OCI-LY7 (cell line): ENCODE data around the gene TNNT1. TPM values are rescaled to one million over a fixed set of nuclear protein-coding genes. Genes with fewer than 3 reads are reported as not detected.
A peak's percentile ranks its signal among the peaks of the same experiment; 100 is the strongest.

ENCODE experiments used
- BruUV-seq: library from RNA; stranded (reverse); fragments of 400-500 nt; replicated peaks from 2 replicates; lab custom pipeline; 2021; lab: Mats Ljungman, UMichigan
- CTCF ChIA-PET: fragments of 300-600 bp; sonication (Branson Sonifier 250); formaldehyde crosslinking; loops from one replicate; lab custom pipeline; 2022; ENCODE audit warnings: antibody characterized with exemption; ENCODE audit not compliant: unreplicated experiment; lab: Charles Lee
- POLR2A ChIA-PET: fragments of 300-600 bp; sonication (Branson Sonifier 250); formaldehyde crosslinking; loops from one replicate; lab custom pipeline; 2022; ENCODE audit warnings: antibody characterized with exemption; lab: Charles Lee
- DNase-seq: peaks from one replicate; pipeline ENCODE4 v3.0.0-alpha.2; 2015; ENCODE audit warnings: low spot score
- H2AFZ ChIP-seq: fragments of 200-600 bp; sonication (generic), shearing (Covaris generic); 2 replicates; pipeline ENCODE4 v1.6.1; 2014; ENCODE audit warnings: mild to moderate bottlenecking, antibody characterized with exemption, low read length, moderate library complexity
- H3K27ac ChIP-seq: fragments of 200-600 bp; sonication (generic); 2 replicates; pipeline ENCODE4 v1.5.1; 2014; ENCODE audit warnings: mixed run types, low read depth, mild to moderate bottlenecking, moderate library complexity, low read length, inconsistent platforms; ENCODE audit not compliant: poor library complexity, severe bottlenecking
- H3K36me3 ChIP-seq: fragments of 200-600 bp; sonication (generic); 2 replicates; pipeline ENCODE4 v1.6.1; 2014; ENCODE audit warnings: mild to moderate bottlenecking, antibody characterized with exemption, low read length, moderate library complexity, mixed read lengths; ENCODE audit not compliant: insufficient read depth
- H3K4me1 ChIP-seq: fragments of 200-600 bp; sonication (generic); 2 replicates; pipeline ENCODE4 v1.5.1; 2014; ENCODE audit warnings: mild to moderate bottlenecking, low read length; ENCODE audit not compliant: insufficient read depth, poor library complexity, severe bottlenecking
- H3K4me2 ChIP-seq: fragments of 200-600 bp; sonication (generic); 2 replicates; pipeline ENCODE4 v1.6.1; 2014; ENCODE audit warnings: mild to moderate bottlenecking, low read length
- H3K4me3 ChIP-seq: fragments of 200-600 bp; sonication (generic); 2 replicates; pipeline ENCODE4 v1.5.1; 2014; ENCODE audit warnings: mild to moderate bottlenecking, low read depth, low read length; ENCODE audit not compliant: poor library complexity, severe bottlenecking
- H3K79me2 ChIP-seq: fragments of 200-600 bp; sonication (generic); 2 replicates; pipeline ENCODE4 v1.6.1; 2016; ENCODE audit warnings: low read depth, mild to moderate bottlenecking, low read length, moderate library complexity, mixed read lengths; ENCODE audit not compliant: insufficient read depth
- H3K9me2 ChIP-seq: fragments of 200-600 bp; sonication (generic); 2 replicates; pipeline ENCODE4 v1.6.1; 2016; ENCODE audit warnings: mild to moderate bottlenecking, low read length, mixed read lengths; ENCODE audit not compliant: insufficient read depth
- H3K9me3 ChIP-seq: fragments of 200-600 bp; sonication (generic); 2 replicates; pipeline ENCODE4 v1.6.1; 2014; ENCODE audit warnings: mild to moderate bottlenecking, mixed run types, low read length, mixed read lengths
- H4K20me1 ChIP-seq: fragments of 200-600 bp; sonication (generic); 2 replicates; pipeline ENCODE4 v1.6.1; 2014; ENCODE audit warnings: mild to moderate bottlenecking, antibody characterized with exemption, low read length, moderate library complexity, mixed read lengths; ENCODE audit not compliant: insufficient read depth
- EZH2phosphoT487 ChIP-seq: fragments of 200-600 bp; sonication (generic); IDR thresholded peaks from 2 replicates; pipeline ENCODE4 v1.6.1; 2018; ENCODE audit warnings: low read depth, borderline replicate concordance, mild to moderate bottlenecking, mixed run types, antibody characterized with exemption, low read length, moderate library complexity, mixed read lengths
- intact Hi-C: fragments of 100-400 bp; cut with micrococcal nuclease; formaldehyde crosslinking; loops from one replicate; pipeline ENCODE4 v1.10.0; 2022; ENCODE audit not compliant: unreplicated experiment
- total RNA-seq, 2 experiments: library from RNA; depleted of rRNA in 1 of 2; stranded (reverse); fragments of >200 nt in 1 of 2; shearing (Covaris generic) in 1 of 2; gene quantifications; 2 replicates each; pipeline ENCODE4 v1.2.3, GENCODE V29; 2014 to 2022
- TF ChIP-seq, protein P1 (sequence below): fragments of 200-600 bp; sonication (generic); conservative IDR thresholded peaks from 2 replicates; pipeline ENCODE4 v1.5.1; 2014; ENCODE audit warnings: mild to moderate bottlenecking, antibody characterized with exemption, low read length, moderate library complexity, mixed read lengths

The TNNT1 gene
- total RNA-seq, 2 experiments from 2014 or later, result 11.2 to 21.9 TPM

DNA sequence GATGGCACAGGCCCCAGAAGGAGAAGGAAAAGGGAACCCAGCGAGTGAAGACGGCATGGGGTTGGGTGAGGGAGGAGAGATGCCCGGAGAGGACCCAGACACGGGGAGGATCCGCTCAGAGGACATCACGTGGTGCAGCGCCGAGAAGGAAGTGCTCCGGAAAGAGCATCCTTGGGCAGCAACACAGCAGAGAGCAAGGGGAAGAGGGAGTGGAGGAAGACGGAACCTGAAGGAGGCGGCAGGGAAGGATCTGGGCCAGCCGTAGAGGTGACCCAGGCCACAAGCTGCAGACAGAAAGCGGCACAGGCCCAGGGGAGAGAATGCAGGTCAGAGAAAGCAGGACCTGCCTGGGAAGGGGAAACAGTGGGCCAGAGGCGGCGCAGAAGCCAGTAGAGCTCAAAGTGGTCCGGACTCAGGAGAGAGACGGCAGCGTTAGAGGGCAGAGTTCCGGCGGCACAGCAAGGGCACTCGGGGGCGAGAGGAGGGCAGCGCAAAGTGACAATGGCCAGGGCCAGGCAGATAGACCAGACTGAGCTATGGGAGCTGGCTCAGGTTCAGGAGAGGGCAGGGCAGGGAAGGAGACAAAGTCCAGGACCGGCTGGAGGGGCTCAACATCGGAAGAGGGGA lies 32.7 kb downstream of the TNNT1 start:
- ChIA-PET CTCF (no interaction called here), POLR2A (interaction anchor here (0.5 to 0.7 kb wide), 3 partner anchors 28 to 746 kb away, joined by 3 to 8 read pairs (median 4); partner anchors contain the start of gene RDH13)
- peak; percentile 69 for DNase-seq
- Histone ChIP-seq H3K36me3 (peaks cover 31% of the 10 kb centered on the region), H4K20me1 (peaks cover 18% of the 10 kb centered on the region), H3K27ac (peak overlapping the region; percentile 84), H3K79me2 (peaks cover 68% of the 10 kb centered on the region), H2AFZ (no peak overlapping the region), H3K4me2 (peak overlapping the region; percentile 96), H3K4me1 (peaks cover 67% of the 10 kb centered on the region), H3K9me3 (no peaks in the 10 kb centered on the region), H3K9me2 (no peaks in the 10 kb centered on the region), H3K4me3 (peak overlapping the region; percentile 86)
- intact Hi-C loops, result no loop called here
- no TSS peak for BruUV-seq
- TF ChIP-seq, protein P1, sequence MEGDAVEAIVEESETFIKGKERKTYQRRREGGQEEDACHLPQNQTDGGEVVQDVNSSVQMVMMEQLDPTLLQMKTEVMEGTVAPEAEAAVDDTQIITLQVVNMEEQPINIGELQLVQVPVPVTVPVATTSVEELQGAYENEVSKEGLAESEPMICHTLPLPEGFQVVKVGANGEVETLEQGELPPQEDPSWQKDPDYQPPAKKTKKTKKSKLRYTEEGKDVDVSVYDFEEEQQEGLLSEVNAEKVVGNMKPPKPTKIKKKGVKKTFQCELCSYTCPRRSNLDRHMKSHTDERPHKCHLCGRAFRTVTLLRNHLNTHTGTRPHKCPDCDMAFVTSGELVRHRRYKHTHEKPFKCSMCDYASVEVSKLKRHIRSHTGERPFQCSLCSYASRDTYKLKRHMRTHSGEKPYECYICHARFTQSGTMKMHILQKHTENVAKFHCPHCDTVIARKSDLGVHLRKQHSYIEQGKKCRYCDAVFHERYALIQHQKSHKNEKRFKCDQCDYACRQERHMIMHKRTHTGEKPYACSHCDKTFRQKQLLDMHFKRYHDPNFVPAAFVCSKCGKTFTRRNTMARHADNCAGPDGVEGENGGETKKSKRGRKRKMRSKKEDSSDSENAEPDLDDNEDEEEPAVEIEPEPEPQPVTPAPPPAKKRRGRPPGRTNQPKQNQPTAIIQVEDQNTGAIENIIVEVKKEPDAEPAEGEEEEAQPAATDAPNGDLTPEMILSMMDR, result 0 out of 2 replicates have a peak, but pooled peaks have one; percentile 10
- TF ChIP-seq EZH2phosphoT487, result no peak

DNA sequence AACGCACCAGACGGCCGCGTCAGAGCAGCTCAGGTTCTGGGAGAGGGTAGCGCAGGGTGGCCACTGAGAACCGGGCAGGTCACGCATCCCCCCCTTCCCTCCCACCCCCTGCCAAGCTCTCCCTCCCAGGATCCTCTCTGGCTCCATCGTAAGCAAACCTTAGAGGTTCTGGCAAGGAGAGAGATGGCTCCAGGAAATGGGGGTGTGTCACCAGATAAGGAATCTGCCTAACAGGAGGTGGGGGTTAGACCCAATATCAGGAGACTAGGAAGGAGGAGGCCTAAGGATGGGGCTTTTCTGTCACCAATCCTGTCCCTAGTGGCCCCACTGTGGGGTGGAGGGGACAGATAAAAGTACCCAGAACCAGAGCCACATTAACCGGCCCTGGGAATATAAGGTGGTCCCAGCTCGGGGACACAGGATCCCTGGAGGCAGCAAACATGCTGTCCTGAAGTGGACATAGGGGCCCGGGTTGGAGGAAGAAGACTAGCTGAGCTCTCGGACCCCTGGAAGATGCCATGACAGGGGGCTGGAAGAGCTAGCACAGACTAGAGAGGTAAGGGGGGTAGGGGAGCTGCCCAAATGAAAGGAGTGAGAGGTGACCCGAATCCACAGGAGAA lies 33.5 kb downstream of the TNNT1 start:
- ChIA-PET CTCF (no interaction called here), POLR2A (no interaction called here)
- peak overlapping the region; percentile 86 for H3K4me3 ChIP-seq
- no peaks in the 10 kb centered on the region for H3K9me2 ChIP-seq
- peak overlapping the region; percentile 84 for H3K27ac ChIP-seq
- peaks cover 38% of the 10 kb centered on the region for H3K36me3 ChIP-seq
- no peak overlapping the region for H2AFZ ChIP-seq
- H3K4me1 ChIP-seq, result peaks cover 60% of the 10 kb centered on the region
- TF ChIP-seq, protein P1, result no peak
- no peak for TF ChIP-seq EZH2phosphoT487
- H4K20me1 ChIP-seq, result peaks cover 19% of the 10 kb centered on the region
- no peaks in the 10 kb centered on the region for H3K9me3 ChIP-seq
- no TSS peak for BruUV-seq
- intact Hi-C loops, result no loop called here
- H3K79me2 ChIP-seq, result peaks cover 71% of the 10 kb centered on the region
- DNase-seq, result no peak
- peak overlapping the region; percentile 96 for H3K4me2 ChIP-seq
